ENCODE measurements around the gene ITGB1.
A peak's percentile ranks its signal among the peaks of the same experiment; 100 is the strongest.
"Not testable (repeated sequence)": the region's sequence is repeated elsewhere in the genome, so short reads cannot be mapped to it uniquely, and the experiment has no call there.

Gene ITGB1

DNA sequence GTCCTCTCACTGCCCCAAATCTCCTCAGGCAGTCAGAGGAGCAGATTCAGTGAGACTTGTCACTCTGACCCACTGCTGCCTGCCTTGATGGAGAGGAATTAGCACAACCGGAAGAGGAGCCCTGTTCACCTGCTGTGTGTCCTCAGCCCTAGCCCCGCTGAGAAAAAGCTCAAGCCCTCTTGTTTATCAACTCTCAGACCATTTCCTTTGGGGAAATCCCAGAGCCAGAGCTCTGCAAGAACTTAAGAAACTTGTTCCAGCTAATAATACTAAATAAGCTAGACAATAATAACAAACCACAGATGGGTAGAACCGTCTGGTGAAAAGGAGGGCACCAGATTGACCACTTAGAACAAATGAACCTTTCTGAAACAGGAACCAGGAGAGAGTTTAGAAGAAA, 37.7 kb upstream of the ITGB1 start:
- Histone ChIP-seq H4K8ac (ENCODE audit: low read depth, low read length) (no peak overlapping the region), H3K9ac (ENCODE audit: low read length) (no peak overlapping the region), H3K79me1 (ENCODE audit: low read length) (no peaks in the 10 kb centered on the region), H2BK120ac (ENCODE audit: low read depth, low read length) (no peak overlapping the region), H3K27me3 (ENCODE audit: insufficient read depth, low read length, poor library complexity) (no peaks in the 10 kb centered on the region), H3K4me3 (ENCODE audit: low read length) (no peak overlapping the region), H3K4me2 (ENCODE audit: low read length) (no peak overlapping the region), H2BK5ac (ENCODE audit: low read length) (no peak overlapping the region), H3K18ac (ENCODE audit: low read length) (no peak overlapping the region), H4K5ac (ENCODE audit: low read length) (no peak overlapping the region), H3K4ac (ENCODE audit: low read depth, low read length) (no peak overlapping the region), H3K79me2 (ENCODE audit: control insufficient read depth, insufficient read depth, low read length) (no peaks in the 10 kb centered on the region), H2BK15ac (replicated peaks; ENCODE audit: low read depth) (no peak overlapping the region), H3K56ac (ENCODE audit: low read length) (no peak overlapping the region), H3K23ac (ENCODE audit: low read length) (no peak overlapping the region), H3K27ac (ENCODE audit: low read depth, low read length) (no peak overlapping the region), H3K36me3 (ENCODE audit: control insufficient read depth, insufficient read depth, low read length) (no peaks in the 10 kb centered on the region), H2AK5ac (ENCODE audit: low read length) (no peak overlapping the region), H3K4me1 (ENCODE audit: control insufficient read depth, low read depth, low read length) (no peaks in the 10 kb centered on the region)
- no CpG with 5 or more reads among the region's 3 CpGs for WGBS (ENCODE audit: extremely low coverage, insufficient coverage, low lambda C conversion rate)
- no peak for DNase-seq

- WGBS (ENCODE audit: extremely low coverage, insufficient coverage, low lambda C conversion rate) = no CpG with 5 or more reads among the region's 9 CpGs
- Histone ChIP-seq H3K23ac (ENCODE audit: low read length) (no peak overlapping the region), H3K9ac (ENCODE audit: low read length) (no peak overlapping the region), H4K8ac (ENCODE audit: low read depth, low read length) (no peak overlapping the region), H3K4me1 (ENCODE audit: control insufficient read depth, low read depth, low read length) (no peaks in the 10 kb centered on the region), H3K36me3 (ENCODE audit: control insufficient read depth, insufficient read depth, low read length) (no peaks in the 10 kb centered on the region), H3K56ac (ENCODE audit: low read length) (peak overlapping the region; percentile 19), H2BK5ac (ENCODE audit: low read length) (no peak overlapping the region), H3K18ac (ENCODE audit: low read length) (no peak overlapping the region), H2BK120ac (ENCODE audit: low read depth, low read length) (no peak overlapping the region), H3K79me1 (ENCODE audit: low read length) (no peaks in the 10 kb centered on the region), H3K27me3 (ENCODE audit: insufficient read depth, low read length, poor library complexity) (no peaks in the 10 kb centered on the region), H3K4ac (ENCODE audit: low read depth, low read length) (no peak overlapping the region), H3K27ac (ENCODE audit: low read depth, low read length) (no peak overlapping the region), H4K5ac (ENCODE audit: low read length) (no peak overlapping the region), H3K79me2 (ENCODE audit: control insufficient read depth, insufficient read depth, low read length) (no peaks in the 10 kb centered on the region), H3K4me3 (ENCODE audit: low read length) (no peak overlapping the region), H3K4me2 (ENCODE audit: low read length) (no peak overlapping the region), H2BK15ac (replicated peaks; ENCODE audit: low read depth) (no peak overlapping the region), H2AK5ac (ENCODE audit: low read length) (no peak overlapping the region)
- DNase-seq = no peak
Measured at GRCh38 chr10:32995066-32995622, 37.1 kb upstream of the ITGB1 start.

- H3K4me1 ChIP-seq (ENCODE audit: control insufficient read depth, low read depth, low read length); H2BK15ac ChIP-seq (replicated peaks; ENCODE audit: low read depth): not testable (repeated sequence)
Measured at GRCh38 chr10:32994632-32995031, 36.6 kb upstream of the ITGB1 start.

GRCh38 chr10:32992310-32992709, 34.3 kb upstream of the ITGB1 start:
- not testable (repeated sequence) for H3K79me2 ChIP-seq (ENCODE audit: control insufficient read depth, insufficient read depth, low read length); H4K5ac ChIP-seq (ENCODE audit: low read length)
- WGBS (ENCODE audit: extremely low coverage, insufficient coverage, low lambda C conversion rate) = no CpG with 5 or more reads among the region's 4 CpGs

More at GRCh38 chr10:32994632-32995031, 36.6 kb upstream of the ITGB1 start:
- H3K27ac ChIP-seq (ENCODE audit: low read depth, low read length); H3K4me2 ChIP-seq (ENCODE audit: low read length); H2BK5ac ChIP-seq (ENCODE audit: low read length); H3K79me1 ChIP-seq (ENCODE audit: low read length); H3K4ac ChIP-seq (ENCODE audit: low read depth, low read length); H4K8ac ChIP-seq (ENCODE audit: low read depth, low read length); H3K56ac ChIP-seq (ENCODE audit: low read length); H3K23ac ChIP-seq (ENCODE audit: low read length); H3K36me3 ChIP-seq (ENCODE audit: control insufficient read depth, insufficient read depth, low read length); H4K5ac ChIP-seq (ENCODE audit: low read length); H3K18ac ChIP-seq (ENCODE audit: low read length); H3K4me3 ChIP-seq (ENCODE audit: low read length); H3K27me3 ChIP-seq (ENCODE audit: insufficient read depth, low read length, poor library complexity); H2BK120ac ChIP-seq (ENCODE audit: low read depth, low read length); H3K79me2 ChIP-seq (ENCODE audit: control insufficient read depth, insufficient read depth, low read length); H3K9ac ChIP-seq (ENCODE audit: low read length); DNase-seq; H2AK5ac ChIP-seq (ENCODE audit: low read length): not testable (repeated sequence)
- WGBS (ENCODE audit: extremely low coverage, insufficient coverage, low lambda C conversion rate) = no CpG with 5 or more reads among the region's 2 CpGs

DNA sequence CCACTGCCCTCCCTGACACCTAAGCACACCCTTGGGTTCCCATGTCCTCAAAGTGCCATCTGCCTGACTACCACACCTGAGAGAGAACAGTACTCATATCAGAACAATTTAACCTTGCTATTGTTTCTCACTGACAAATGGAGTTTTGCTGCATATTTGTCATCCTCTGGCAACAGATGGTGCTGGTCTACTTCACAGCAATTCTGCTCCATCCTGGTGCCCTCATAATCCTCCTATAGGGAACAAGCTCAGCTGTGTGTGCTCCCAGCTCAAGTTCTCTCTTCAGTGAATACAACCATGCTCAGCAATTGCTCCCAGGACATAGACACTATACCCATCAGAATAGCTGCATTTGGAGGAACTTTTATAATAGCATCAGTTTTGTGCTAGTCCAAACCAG, 32.8 kb upstream of the ITGB1 start:
- Histone ChIP-seq H4K8ac (ENCODE audit: low read depth, low read length) (no peak overlapping the region), H4K5ac (ENCODE audit: low read length) (no peak overlapping the region), H3K27me3 (ENCODE audit: insufficient read depth, low read length, poor library complexity) (no peaks in the 10 kb centered on the region)

More at GRCh38 chr10:32992310-32992709, 34.3 kb upstream of the ITGB1 start:
- H3K27ac ChIP-seq (ENCODE audit: low read depth, low read length); H2AK5ac ChIP-seq (ENCODE audit: low read length); DNase-seq; H3K27me3 ChIP-seq (ENCODE audit: insufficient read depth, low read length, poor library complexity); H2BK5ac ChIP-seq (ENCODE audit: low read length); H3K56ac ChIP-seq (ENCODE audit: low read length); H3K18ac ChIP-seq (ENCODE audit: low read length); H2BK120ac ChIP-seq (ENCODE audit: low read depth, low read length); H3K79me1 ChIP-seq (ENCODE audit: low read length); H3K4me2 ChIP-seq (ENCODE audit: low read length); H4K8ac ChIP-seq (ENCODE audit: low read depth, low read length); H3K9ac ChIP-seq (ENCODE audit: low read length); H3K4me1 ChIP-seq (ENCODE audit: control insufficient read depth, low read depth, low read length); H3K4ac ChIP-seq (ENCODE audit: low read depth, low read length); H3K23ac ChIP-seq (ENCODE audit: low read length); H3K4me3 ChIP-seq (ENCODE audit: low read length); H3K36me3 ChIP-seq (ENCODE audit: control insufficient read depth, insufficient read depth, low read length); H2BK15ac ChIP-seq (replicated peaks; ENCODE audit: low read depth): not testable (repeated sequence)

GRCh38 chr10:32988604-32989003, 30.6 kb upstream of the ITGB1 start:
- no peak for DNase-seq
- Histone ChIP-seq H2BK15ac (replicated peaks; ENCODE audit: low read depth) (no peak overlapping the region), H3K56ac (ENCODE audit: low read length) (no peak overlapping the region), H3K4me3 (ENCODE audit: low read length) (no peak overlapping the region), H3K79me2 (ENCODE audit: control insufficient read depth, insufficient read depth, low read length) (no peaks in the 10 kb centered on the region), H4K8ac (ENCODE audit: low read depth, low read length) (no peak overlapping the region), H3K36me3 (ENCODE audit: control insufficient read depth, insufficient read depth, low read length) (no peaks in the 10 kb centered on the region), H3K23ac (ENCODE audit: low read length) (no peak overlapping the region), H3K79me1 (ENCODE audit: low read length) (no peaks in the 10 kb centered on the region), H3K4me1 (ENCODE audit: control insufficient read depth, low read depth, low read length) (no peaks in the 10 kb centered on the region), H2BK120ac (ENCODE audit: low read depth, low read length) (no peak overlapping the region), H2BK5ac (ENCODE audit: low read length) (no peak overlapping the region), H3K27ac (ENCODE audit: low read depth, low read length) (no peak overlapping the region), H3K18ac (ENCODE audit: low read length) (no peak overlapping the region), H2AK5ac (ENCODE audit: low read length) (no peak overlapping the region), H3K9ac (ENCODE audit: low read length) (no peak overlapping the region), H4K5ac (ENCODE audit: low read length) (no peak overlapping the region), H3K4ac (ENCODE audit: low read depth, low read length) (no peak overlapping the region), H3K27me3 (ENCODE audit: insufficient read depth, low read length, poor library complexity) (no peaks in the 10 kb centered on the region), H3K4me2 (ENCODE audit: low read length) (no peak overlapping the region)
- WGBS (ENCODE audit: extremely low coverage, insufficient coverage, low lambda C conversion rate) = no CpG with 5 or more reads among the region's 3 CpGs

More for the DNA sequence above, 32.8 kb upstream of the ITGB1 start:
- Histone ChIP-seq H2BK15ac (replicated peaks; ENCODE audit: low read depth) (no peak overlapping the region), H3K4me1 (ENCODE audit: control insufficient read depth, low read depth, low read length) (no peaks in the 10 kb centered on the region), H3K27ac (ENCODE audit: low read depth, low read length) (no peak overlapping the region), H3K79me1 (ENCODE audit: low read length) (no peaks in the 10 kb centered on the region), H3K23ac (ENCODE audit: low read length) (no peak overlapping the region), H3K4ac (ENCODE audit: low read depth, low read length) (no peak overlapping the region), H3K4me2 (ENCODE audit: low read length) (no peak overlapping the region), H3K56ac (ENCODE audit: low read length) (no peak overlapping the region), H3K9ac (ENCODE audit: low read length) (no peak overlapping the region), H2AK5ac (ENCODE audit: low read length) (no peak overlapping the region), H3K4me3 (ENCODE audit: low read length) (no peak overlapping the region), H3K79me2 (ENCODE audit: control insufficient read depth, insufficient read depth, low read length) (no peaks in the 10 kb centered on the region), H3K36me3 (ENCODE audit: control insufficient read depth, insufficient read depth, low read length) (no peaks in the 10 kb centered on the region), H3K18ac (ENCODE audit: low read length) (no peak overlapping the region), H2BK5ac (ENCODE audit: low read length) (no peak overlapping the region), H2BK120ac (ENCODE audit: low read depth, low read length) (no peak overlapping the region)
- no peak for DNase-seq

Data from mesendoderm (in vitro differentiated cells).